GM12874 (cell line): ENCODE results near the gene MORN1.

Experiments
- CTCF ChIP-seq: IDR thresholded peaks from 2 replicates; pipeline ENCODE4 v1.5.1; 2011; ENCODE audit warnings: low read depth, mild to moderate bottlenecking, control low read depth, low read length, moderate library complexity; ENCODE audit not compliant: insufficient read depth

Gene MORN1

GRCh38 chr1:2397007-2397679 is 5.8 kb upstream of the MORN1 start:
- TF ChIP-seq CTCF: no peak

- TF ChIP-seq CTCF: no peak
These were observed 5.1 kb upstream of the MORN1 start for GRCh38 chr1:2396476-2396875.

- no peak for TF ChIP-seq CTCF
These were observed 4.7 kb upstream of the MORN1 start for GRCh38 chr1:2396059-2396458.

- TF ChIP-seq CTCF: no peak
These were observed 3.9 kb upstream of the MORN1 start for GRCh38 chr1:2395245-2395644.

- no peak for TF ChIP-seq CTCF
These were observed 3.4 kb upstream of the MORN1 start for GRCh38 chr1:2394761-2395160.

- no peak for TF ChIP-seq CTCF
These were observed 2.9 kb upstream of the MORN1 start for GRCh38 chr1:2394220-2394619.

GRCh38 chr1:2393471-2393877 is 2.1 kb upstream of the MORN1 start:
- TF ChIP-seq CTCF: no peak
